Esophagus muscularis mucosa (tissue), 4 donors: Measurements from ENCODE around the gene AFF2.

ENCODE experiments used
- CTCF ChIP-seq, 3 experiments: fragments of 200-600 bp in 2 of 3; fragments of 450-650 bp in 1 of 3; sonication (generic) in 2 of 3; IDR thresholded peaks; one replicate each; pipeline ENCODE4 v1.5.1; 2017 to 2019; ENCODE audit warnings: antibody characterized with exemption in 3 of 3, mild to moderate bottlenecking in 2 of 3, moderate library complexity in 1 of 3
- EP300 ChIP-seq: sonication (generic); formaldehyde crosslinking; IDR thresholded peaks from one replicate; pipeline ENCODE4 v1.6.1; 2017; ENCODE audit warnings: antibody characterized with exemption
- POLR2A ChIP-seq: fragments of 450-650 bp; IDR thresholded peaks from one replicate; pipeline ENCODE4 v1.6.1; 2017; ENCODE audit warnings: antibody characterized with exemption, moderate library complexity, mild to moderate bottlenecking, low read depth
- POLR2AphosphoS5 ChIP-seq, 2 donors: sonication (generic); formaldehyde crosslinking; IDR thresholded peaks; one replicate each; pipeline ENCODE4 v1.6.1; 2017; ENCODE audit warnings: antibody characterized with exemption in 2 of 2

- TF ChIP-seq POLR2A = no peak
- TF ChIP-seq CTCF (IDR thresholded peaks at IDR 0.05) = no peak
- no peak for TF ChIP-seq EP300
- no peak for TF ChIP-seq POLR2AphosphoS5 (IDR thresholded peaks at IDR 0.05)
Measured at GRCh38 chrX:149044471-149044870, 544.1 kb downstream of the AFF2 start.
